IMR-90 (cell line): ENCODE results near the gene NSF. TPM values are rescaled to one million over a fixed set of nuclear protein-coding genes. Genes with fewer than 3 reads are reported as not detected.
"Not testable (repeated sequence)": the region's sequence is repeated elsewhere in the genome, so short reads cannot be mapped to it uniquely, and the experiment has no call there.

Source experiments
- ATAC-seq: fragments of 200-7000 bp; cut with Tn5 transposase; 2 replicates; pipeline ENCODE4 v1.9.1; 2020; ENCODE audit warnings: low read depth, mild to moderate bottlenecking, moderate library complexity
- BruUV-seq: library from RNA; stranded (reverse); fragments of 400-500 nt; replicated peaks from 2 replicates; lab custom pipeline; 2021; lab: Mats Ljungman, UMichigan
- CTCF ChIA-PET: fragments of 300-600 bp; formaldehyde crosslinking; extraction: SDS; loops from one replicate; lab custom pipeline; 2021; ENCODE audit warnings: antibody characterized with exemption; lab: Yijun Ruan, JAX
- POLR2A ChIA-PET: fragments of 300-600 bp; sonication (Branson Sonifier 250); formaldehyde crosslinking; loops from one replicate; lab custom pipeline; 2022; ENCODE audit warnings: antibody characterized with exemption; ENCODE audit not compliant: unreplicated experiment; lab: Charles Lee
- DNase-seq: peaks from one replicate; pipeline ENCODE4 v3.0.0; 2013
- H2AFZ ChIP-seq: replicated peaks from 2 replicates; pipeline ENCODE3; 2013; ENCODE audit warnings: low read length, mild to moderate bottlenecking; ENCODE audit not compliant: poor library complexity
- H2AK5ac ChIP-seq: 2 replicates; pipeline ENCODE4 v1.6.1; 2013; ENCODE audit warnings: low read depth, low read length, inconsistent platforms
- H2AK9ac ChIP-seq: replicated peaks from 2 replicates; pipeline ENCODE3; 2013; ENCODE audit warnings: mild to moderate bottlenecking, low read depth, low read length, moderate library complexity; ENCODE audit not compliant: poor library complexity
- H2BK120ac ChIP-seq: 2 replicates; pipeline ENCODE4 v1.6.1; 2013; ENCODE audit warnings: low read depth, low read length, inconsistent platforms
- H2BK15ac ChIP-seq: 3 replicates; pipeline ENCODE4 v1.6.1; 2013; ENCODE audit warnings: low read depth, low read length, inconsistent platforms
- H2BK20ac ChIP-seq: 2 replicates; pipeline ENCODE4 v1.6.1; 2013; ENCODE audit warnings: low read depth, mild to moderate bottlenecking, inconsistent platforms, low read length, moderate library complexity
- H2BK5ac ChIP-seq: 2 replicates; pipeline ENCODE4 v1.6.1; 2013; ENCODE audit warnings: mild to moderate bottlenecking, low read depth, low read length, inconsistent platforms; ENCODE audit not compliant: poor library complexity, severe bottlenecking
- H3K14ac ChIP-seq: replicated peaks from 2 replicates; pipeline ENCODE4 v1.6.1; 2013; ENCODE audit warnings: low read depth, low read length, inconsistent platforms
- H3K18ac ChIP-seq: 2 replicates; pipeline ENCODE4 v1.6.1; 2013; ENCODE audit warnings: low read depth, low read length, control low read depth
- H3K23ac ChIP-seq: 2 replicates; pipeline ENCODE4 v1.6.1; 2013; ENCODE audit warnings: low read depth, low read length, inconsistent platforms
- H3K27ac ChIP-seq: 2 replicates; pipeline ENCODE4 v1.5.1; 2013; ENCODE audit warnings: mild to moderate bottlenecking, control low read depth, low read length; ENCODE audit not compliant: insufficient read depth
- H3K27me3 ChIP-seq: 2 replicates; pipeline ENCODE4 v1.6.1; 2013; ENCODE audit warnings: low read length; ENCODE audit not compliant: control insufficient read depth, insufficient read depth
- H3K36me3 ChIP-seq: 2 replicates; pipeline ENCODE4 v1.6.1; 2013; ENCODE audit warnings: low read length, mixed read lengths; ENCODE audit not compliant: control insufficient read depth, insufficient read depth
- H3K4ac ChIP-seq: 2 replicates; pipeline ENCODE4 v1.6.1; 2013; ENCODE audit warnings: low read depth, low read length, inconsistent platforms
- H3K4me1 ChIP-seq: 2 replicates; pipeline ENCODE4 v1.6.1; 2013; ENCODE audit warnings: low read length, mixed read lengths; ENCODE audit not compliant: control insufficient read depth, insufficient read depth
- H3K4me2 ChIP-seq: 2 replicates; pipeline ENCODE4 v1.6.1; 2013; ENCODE audit warnings: low read depth, mild to moderate bottlenecking, control low read depth, low read length, moderate library complexity
- H3K4me3 ChIP-seq: 2 replicates; pipeline ENCODE4 v1.5.1; 2013; ENCODE audit warnings: low read depth, mild to moderate bottlenecking, control low read depth, low read length, moderate library complexity; ENCODE audit not compliant: insufficient read depth
- H3K56ac ChIP-seq: 2 replicates; pipeline ENCODE4 v1.6.1; 2013; ENCODE audit warnings: low read length, inconsistent platforms; ENCODE audit not compliant: insufficient read depth; ENCODE audit errors: extremely low read depth
- H3K79me1 ChIP-seq, 2 experiments: 2 replicates each; pipeline ENCODE4 v1.6.1; 2013; ENCODE audit warnings: low read length in 2 of 2, inconsistent platforms in 1 of 2, low read depth in 1 of 2
- H3K9ac ChIP-seq: 2 replicates; pipeline ENCODE4 v1.6.1; 2013; ENCODE audit warnings: low read depth, low read length, control low read depth
- H3K9me1 ChIP-seq: 2 replicates; pipeline ENCODE4 v1.6.1; 2013; ENCODE audit warnings: low read length, inconsistent platforms; ENCODE audit not compliant: insufficient read depth
- H3K9me3 ChIP-seq: 2 replicates; pipeline ENCODE4 v1.6.1; 2013; ENCODE audit warnings: low read length; ENCODE audit not compliant: control insufficient read depth, insufficient read depth
- H4K20me1 ChIP-seq: 2 replicates; pipeline ENCODE4 v1.6.1; 2013; ENCODE audit warnings: low read length, inconsistent platforms; ENCODE audit not compliant: insufficient read depth
- H4K5ac ChIP-seq: 2 replicates; pipeline ENCODE4 v1.6.1; 2013; ENCODE audit warnings: mild to moderate bottlenecking, low read depth, low read length, control low read depth
- H4K8ac ChIP-seq, 2 experiments: 2 replicates each; pipeline ENCODE4 v1.6.1; 2013; ENCODE audit warnings: low read depth in 2 of 2, low read length in 2 of 2, control low read depth in 1 of 2, inconsistent platforms in 1 of 2
- H4K91ac ChIP-seq: 2 replicates; pipeline ENCODE4 v1.6.1; 2013; ENCODE audit warnings: low read depth, low read length, inconsistent platforms; ENCODE audit not compliant: insufficient read depth
- MAFK ChIP-seq: IDR thresholded peaks from 2 replicates; pipeline ENCODE4 v1.6.1; 2012; ENCODE audit warnings: low read depth, low read length, improper control_type of control experiment
- MXI1 ChIP-seq: IDR thresholded peaks from 2 replicates; pipeline ENCODE4 v1.6.1; 2012; ENCODE audit warnings: low read depth, mild to moderate bottlenecking, low read length, moderate library complexity, borderline replicate concordance
- NFE2L2 ChIP-seq: fragments of 150-350 bp; IDR thresholded peaks from 2 replicates; pipeline ENCODE4 v1.6.1; 2016; ENCODE audit warnings: low read depth, mild to moderate bottlenecking, low read length
- RCOR1 ChIP-seq: IDR thresholded peaks from 2 replicates; pipeline ENCODE4 v1.6.1; 2012; ENCODE audit warnings: mild to moderate bottlenecking, low read length, improper control_type of control experiment; ENCODE audit not compliant: insufficient replicate concordance
- WGBS, 2 experiments: methylation state at CpG; one replicate each; pipeline versions ENCODE4 v1.1.5 to v1.1.7; 2013; ENCODE audit warnings: missing lambda C conversion rate in 2 of 2; ENCODE audit not compliant: insufficient read length in 1 of 2; ENCODE audit errors: extremely low coverage in 2 of 2; 5-methylcytosine and 5-hydroxymethylcytosine counted together
- dilution Hi-C: fragments of 300-500 bp; cut with HindIII; formaldehyde crosslinking; loops from one replicate; pipeline ENCODE4 v1.14.3; 2018; ENCODE audit warnings: low sequenced_read_pairs; ENCODE audit not compliant: unreplicated experiment
- in situ Hi-C: fragments of 300-500 bp; cut with MboI; formaldehyde crosslinking; loops from 3 replicates; pipeline ENCODE4 v1.14.3; 2019; ENCODE audit warnings: low sequenced_read_pairs, inconsistent platforms, mixed read lengths
- intact Hi-C: fragments of 100-400 bp; cut with micrococcal nuclease; formaldehyde crosslinking; loops from 2 replicates; pipeline ENCODE4 v1.10.0; 2022
- polyA plus RNA-seq, 3 experiments: library from polyadenylated mRNA; depleted of rRNA; stranded (reverse); fragments of >200 nt; gene quantifications; 2 replicates each; pipeline ENCODE4 v1.2.3, GENCODE V29; 2012; ENCODE audit warnings: low replicate concordance in 1 of 3
- total RNA-seq: library from RNA; depleted of rRNA; stranded (reverse); fragments of >200 nt; gene quantifications from 2 replicates; pipeline ENCODE4 v1.2.3, GENCODE V29; 2012

NSF gene
- total and polyA plus RNA-seq, 2 of the 4 experiments (the other 2 are of a cell fraction): 38.9 to 110 TPM

DNA sequence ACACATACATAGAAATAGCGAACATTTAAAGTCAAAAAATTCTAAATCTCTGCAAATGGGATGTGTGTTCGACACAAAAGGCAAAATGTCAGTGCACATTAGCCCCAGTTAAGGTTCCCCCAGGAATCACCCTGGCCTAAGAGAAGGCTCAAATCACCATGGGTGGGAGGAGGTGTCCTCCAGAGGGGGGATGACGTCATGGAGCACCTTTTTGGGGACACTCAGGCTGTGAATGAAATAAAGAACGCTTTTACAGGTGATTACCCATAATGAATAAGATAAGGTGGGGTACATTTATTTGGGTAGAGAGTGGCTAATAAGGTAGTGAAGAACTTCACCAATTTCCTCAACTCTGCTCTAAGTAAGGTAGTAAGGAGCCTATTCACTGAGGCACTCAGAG, 201.6 kb downstream of the NSF start:
- Histone ChIP-seq H3K4ac (no peak overlapping the region), H2BK15ac (no peak overlapping the region), H3K79me1 (no peaks in the 10 kb centered on the region), H2BK20ac (no peak overlapping the region), H2AK9ac (no peak overlapping the region), H4K91ac (no peak overlapping the region), H3K18ac (no peak overlapping the region), H3K4me3 (no peak overlapping the region), H3K14ac (no peak overlapping the region), H3K36me3 (no peaks in the 10 kb centered on the region), H2BK120ac (no peak overlapping the region), H3K23ac (no peak overlapping the region), H2BK5ac (no peak overlapping the region), H4K5ac (no peak overlapping the region), H3K9me3 (peaks cover 12% of the 10 kb centered on the region), H3K27ac (no peak overlapping the region), H3K27me3 (peaks cover 75% of the 10 kb centered on the region), H2AFZ (no peak overlapping the region), H4K8ac (no peak overlapping the region), H3K9ac (no peak overlapping the region), H3K9me1 (no peaks in the 10 kb centered on the region), H3K4me1 (no peaks in the 10 kb centered on the region), H2AK5ac (no peak overlapping the region), H3K4me2 (no peak overlapping the region), H3K56ac (no peak overlapping the region), H4K20me1 (no peaks in the 10 kb centered on the region)
- no TSS peak for BruUV-seq
- no peak for TF ChIP-seq MAFK
- no peak for TF ChIP-seq RCOR1
- no peak for TF ChIP-seq MXI1
- no peak for TF ChIP-seq NFE2L2
- CTCF ChIA-PET: no interaction called here
- in situ Hi-C loops (no loop called here), intact Hi-C loops (loop anchor here (10.0 kb wide), 1 partner anchor 63 kb away; the partner anchor contains the start of gene WNT9B), dilution Hi-C loops (no loop called here)
- POLR2A ChIA-PET: no interaction called here
- DNase-seq (no peak), ATAC-seq (no peak)
- no CpG with 5 or more reads among the region's 4 CpGs for WGBS, 2 experiments

DNA sequence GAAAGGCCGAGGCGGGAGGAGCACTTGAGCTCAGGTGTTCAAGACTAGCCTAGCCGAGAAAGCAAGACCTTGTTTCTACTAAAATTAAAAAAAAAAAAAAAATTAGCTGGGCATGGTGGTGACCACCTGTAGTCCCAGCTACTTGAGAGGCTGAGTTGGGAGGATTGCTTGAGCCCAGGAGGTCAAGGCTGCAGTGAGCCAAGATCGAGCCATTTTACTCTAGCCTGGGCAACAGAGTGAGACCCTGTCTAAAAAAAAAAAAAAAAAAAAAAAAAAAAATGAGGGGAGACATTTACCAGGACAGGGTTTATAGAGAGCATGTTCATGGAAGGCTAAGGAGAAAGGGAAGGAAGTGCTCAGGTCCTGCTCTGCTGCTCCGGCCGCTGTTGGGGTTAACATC, 202.6 kb downstream of the NSF start:
- H3K27ac ChIP-seq, DNase-seq, H2BK120ac ChIP-seq, H3K79me1 ChIP-seq, H3K4me2 ChIP-seq, H2AK5ac ChIP-seq, H3K4ac ChIP-seq, in situ Hi-C loops, H4K5ac ChIP-seq, H2AFZ ChIP-seq, H4K20me1 ChIP-seq, H3K4me1 ChIP-seq, ATAC-seq, H3K23ac ChIP-seq, H4K91ac ChIP-seq, BruUV-seq, H2AK9ac ChIP-seq, H3K14ac ChIP-seq, H2BK5ac ChIP-seq, H2BK15ac ChIP-seq, H3K56ac ChIP-seq, H3K18ac ChIP-seq, H3K9ac ChIP-seq, H2BK20ac ChIP-seq, H3K36me3 ChIP-seq, H3K9me1 ChIP-seq, POLR2A ChIA-PET, dilution Hi-C loops, CTCF ChIA-PET, H3K4me3 ChIP-seq, H4K8ac ChIP-seq: not testable (repeated sequence)
- Histone ChIP-seq H3K27me3 (peaks cover 77% of the 10 kb centered on the region), H3K9me3 (peaks cover 12% of the 10 kb centered on the region)
- intact Hi-C loops: loop anchor here (10.0 kb wide), 1 partner anchor 62 kb away; the partner anchor contains the start of gene WNT9B
- 60% methylated on average over 1 of the region's 6 CpGs; no CpG with 5 or more reads in 1 of the 2 experiments for WGBS, 2 experiments
